H9 (cell line): ENCODE measurements around the gene BNIP1. TPM values are rescaled to one million over a fixed set of nuclear protein-coding genes. Genes with fewer than 3 reads are reported as not detected.

Experiments
- DNase-seq: peaks from one replicate; pipeline ENCODE4 v3.0.0-alpha.2; 2017
- H2AFZ ChIP-seq: one replicate; pipeline ENCODE4 v1.6.1; 2013; ENCODE audit warnings: mild to moderate bottlenecking, low read length, control low read depth, moderate library complexity
- H2AK5ac ChIP-seq: 2 replicates; pipeline ENCODE4 v1.6.1; 2013; ENCODE audit warnings: low read length, control low read depth, mixed read lengths; ENCODE audit not compliant: insufficient read length
- H2BK120ac ChIP-seq: one replicate; pipeline ENCODE4 v1.6.1; 2013; ENCODE audit warnings: low read depth, mild to moderate bottlenecking, low read length, control low read depth, inconsistent platforms; ENCODE audit not compliant: poor library complexity, severe bottlenecking
- H2BK12ac ChIP-seq: 2 replicates; pipeline ENCODE4 v1.6.1; 2013; ENCODE audit warnings: low read length, control low read depth, mixed read lengths, low read depth; ENCODE audit not compliant: insufficient read length
- H2BK15ac ChIP-seq: 2 replicates; pipeline ENCODE4 v1.6.1; 2013; ENCODE audit warnings: low read depth, low read length, control low read depth
- H2BK20ac ChIP-seq: one replicate; pipeline ENCODE4 v1.6.1; 2013; ENCODE audit warnings: low read depth, mild to moderate bottlenecking, low read length, control low read depth, inconsistent platforms; ENCODE audit not compliant: poor library complexity, severe bottlenecking
- H2BK5ac ChIP-seq: 2 replicates; pipeline ENCODE4 v1.6.1; 2013; ENCODE audit warnings: low read length, control low read depth, mixed read lengths; ENCODE audit not compliant: insufficient read length
- H3K14ac ChIP-seq: 2 replicates; pipeline ENCODE4 v1.6.1; 2013; ENCODE audit warnings: low read length, control low read depth; ENCODE audit not compliant: insufficient read depth
- H3K18ac ChIP-seq: 2 replicates; pipeline ENCODE4 v1.6.1; 2013; ENCODE audit warnings: low read depth, mild to moderate bottlenecking, mixed read lengths, low read length, control low read depth; ENCODE audit not compliant: insufficient read length
- H3K23ac ChIP-seq: 2 replicates; pipeline ENCODE4 v1.6.1; 2013; ENCODE audit warnings: low read length, control low read depth, mixed read lengths, low read depth; ENCODE audit not compliant: insufficient read length
- H3K23me2 ChIP-seq: 2 replicates; pipeline ENCODE4 v1.6.1; 2013; ENCODE audit warnings: low read depth, mild to moderate bottlenecking, mixed read lengths, low read length, control low read depth; ENCODE audit not compliant: insufficient read length, poor library complexity, severe bottlenecking
- H3K27ac ChIP-seq: 2 replicates; pipeline ENCODE4 v1.5.1; 2013; ENCODE audit warnings: low read length, control low read depth, mixed read lengths, low read depth; ENCODE audit not compliant: insufficient read length
- H3K27me3 ChIP-seq: 2 replicates; pipeline ENCODE4 v1.6.1; 2013; ENCODE audit warnings: low read length, control low read depth, inconsistent platforms; ENCODE audit not compliant: insufficient read depth
- H3K4ac ChIP-seq: 2 replicates; pipeline ENCODE4 v1.6.1; 2013; ENCODE audit warnings: low read depth, mild to moderate bottlenecking, control low read depth, inconsistent platforms, low read length, moderate library complexity
- H3K4me1 ChIP-seq: 2 replicates; pipeline ENCODE4 v1.6.1; 2013; ENCODE audit warnings: low read length, control low read depth, inconsistent platforms; ENCODE audit not compliant: insufficient read depth
- H3K4me2 ChIP-seq: 2 replicates; pipeline ENCODE4 v1.6.1; 2013; ENCODE audit warnings: low read length, control low read depth, mixed read lengths; ENCODE audit not compliant: insufficient read length, insufficient read depth
- H3K56ac ChIP-seq: 2 replicates; pipeline ENCODE4 v1.6.1; 2013; ENCODE audit warnings: low read depth, mild to moderate bottlenecking, mixed read lengths, low read length, control low read depth; ENCODE audit not compliant: insufficient read length
- H3K79me1 ChIP-seq: 2 replicates; pipeline ENCODE4 v1.6.1; 2013; ENCODE audit warnings: low read depth, mild to moderate bottlenecking, moderate library complexity, low read length, control low read depth, inconsistent platforms; ENCODE audit not compliant: insufficient read depth, poor library complexity, severe bottlenecking
- H3K79me2 ChIP-seq: 2 replicates; pipeline ENCODE4 v1.6.1; 2013; ENCODE audit warnings: low read length, control low read depth, inconsistent platforms; ENCODE audit not compliant: insufficient read depth
- H3K9ac ChIP-seq: 2 replicates; pipeline ENCODE4 v1.6.1; 2013; ENCODE audit warnings: low read length, control low read depth, mixed read lengths; ENCODE audit not compliant: insufficient read length; ENCODE audit errors: extremely low read depth
- H3K9me3 ChIP-seq: one replicate; pipeline ENCODE4 v1.6.1; 2013; ENCODE audit warnings: low read depth, low read length, inconsistent platforms; ENCODE audit not compliant: control insufficient read depth
- H3T11ph ChIP-seq: one replicate; pipeline ENCODE4 v1.6.1; 2013; ENCODE audit warnings: mild to moderate bottlenecking, low read length, control low read depth, inconsistent platforms
- H4K20me1 ChIP-seq: one replicate; pipeline ENCODE4 v1.6.1; 2013; ENCODE audit not compliant: control insufficient read depth, insufficient read length, insufficient read depth
- H4K5ac ChIP-seq: 2 replicates; pipeline ENCODE4 v1.6.1; 2013; ENCODE audit warnings: low read depth, mild to moderate bottlenecking, mixed read lengths, low read length, control low read depth; ENCODE audit not compliant: insufficient read length
- H4K8ac ChIP-seq: replicated peaks from 2 replicates; pipeline ENCODE4 v1.6.1; 2013; ENCODE audit warnings: low read length, control low read depth, mixed read lengths, low read depth; ENCODE audit not compliant: insufficient read length
- H4K91ac ChIP-seq: 2 replicates; pipeline ENCODE4 v1.6.1; 2013; ENCODE audit warnings: low read depth, mild to moderate bottlenecking, moderate library complexity, mixed read lengths, low read length, control low read depth; ENCODE audit not compliant: insufficient read length
- H3K27ac Mint-ChIP-seq, 3 experiments: 2 replicates in 2 of 3; 3 replicates in 1 of 3; pipeline ENCODE4 v1.8.0; 2020 to 2021; ENCODE audit warnings: mixed read lengths in 3 of 3, mild to moderate bottlenecking in 1 of 3, moderate library complexity in 1 of 3
- H3K27me3 Mint-ChIP-seq: 2 replicates; pipeline ENCODE4 v1.8.0; 2021; ENCODE audit warnings: low read depth, mild to moderate bottlenecking, moderate library complexity, mixed read lengths
- H3K36me3 Mint-ChIP-seq, 3 experiments: 2 replicates in 2 of 3; 3 replicates in 1 of 3; pipeline ENCODE4 v1.8.0; 2020 to 2021; ENCODE audit warnings: low read depth in 3 of 3, mixed read lengths in 3 of 3; ENCODE audit not compliant: insufficient read depth in 1 of 3
- H3K4me1 Mint-ChIP-seq, 2 experiments: 2 replicates each; pipeline ENCODE4 v1.8.0; 2020; ENCODE audit warnings: mixed read lengths in 2 of 2
- H3K4me3 Mint-ChIP-seq, 2 experiments: 2 replicates in 1 of 2; 3 replicates in 1 of 2; pipeline ENCODE4 v1.8.0; 2020 to 2021; ENCODE audit warnings: mild to moderate bottlenecking in 2 of 2, mixed read lengths in 2 of 2, moderate library complexity in 1 of 2
- H3K9me3 Mint-ChIP-seq, 2 experiments: 2 replicates in 1 of 2; 3 replicates in 1 of 2; pipeline ENCODE4 v1.8.0; 2020; ENCODE audit warnings: mild to moderate bottlenecking in 2 of 2, mixed read lengths in 2 of 2, moderate library complexity in 1 of 2
- CTCF ChIP-seq: fragments of 200-600 bp; sonication (generic); conservative IDR thresholded peaks from 3 replicates; pipeline ENCODE4 v1.8.0; 2021; ENCODE audit warnings: antibody characterized with exemption, mild to moderate bottlenecking
- WGBS: extraction: QIAGEN DNeasy Blood & Tissue Kit; methylation state at CpG from one replicate; pipeline ENCODE4 v1.1.7; 2013; ENCODE audit warnings: missing lambda C conversion rate, low lambda C conversion rate, mixed read lengths; ENCODE audit not compliant: insufficient read length; ENCODE audit errors: extremely low coverage; 5-methylcytosine and 5-hydroxymethylcytosine counted together
- total RNA-seq: library from RNA; stranded (reverse); gene quantifications from 2 replicates; pipeline ENCODE4 v1.2.1, GENCODE V29; 2021

The BNIP1 gene
- total RNA-seq, 1 experiment from 2014 or later = 8.8 TPM

GRCh38 chr5:173140769-173141168 lies 3.6 kb upstream of the BNIP1 start:
- no peak overlapping the region for H3K4me2 ChIP-seq
- peaks cover 28 to 30% of the 10 kb centered on the region in 2 experiments for H3K4me1 Mint-ChIP-seq
- no peaks in the 10 kb centered on the region for H3K79me2 ChIP-seq
- H3K36me3 Mint-ChIP-seq = no peaks in the 10 kb centered on the region; a peak in 1 of 7 replicates
- H4K5ac ChIP-seq = no peak overlapping the region
- H3K9me3 Mint-ChIP-seq = no peaks in the 10 kb centered on the region
- H4K91ac ChIP-seq = no peak overlapping the region
- no peaks in the 10 kb centered on the region for H3K9me3 ChIP-seq
- H3K4me3 Mint-ChIP-seq = no peak overlapping the region
- DNase-seq = no peak
- H2BK120ac ChIP-seq = no peak overlapping the region
- no peak overlapping the region for H3K27ac ChIP-seq
- H2BK20ac ChIP-seq = no peak overlapping the region
- H3K27me3 ChIP-seq = no peaks in the 10 kb centered on the region
- no peak overlapping the region for H2AFZ ChIP-seq
- H2BK5ac ChIP-seq = no peak overlapping the region
- no peak overlapping the region for H3K18ac ChIP-seq
- H2BK12ac ChIP-seq = no peak overlapping the region
- peaks cover 12% of the 10 kb centered on the region for H3K4me1 ChIP-seq
- H3K56ac ChIP-seq = no peak overlapping the region
- H3K23me2 ChIP-seq = peaks cover 4% of the 10 kb centered on the region
- no peaks in the 10 kb centered on the region for H3K27me3 Mint-ChIP-seq
- H3K9ac ChIP-seq = no peak overlapping the region
- no CpG with 5 or more reads among the region's 4 CpGs for WGBS
- H3K23ac ChIP-seq = no peak overlapping the region
- H2BK15ac ChIP-seq = no peak overlapping the region
- H4K8ac ChIP-seq = no peak overlapping the region
- no peak for TF ChIP-seq CTCF
- no peak overlapping the region for H3K4ac ChIP-seq
- H3K27ac Mint-ChIP-seq = no peak overlapping the region
- no peaks in the 10 kb centered on the region for H4K20me1 ChIP-seq
- H3T11ph ChIP-seq = no peak overlapping the region
- no peaks in the 10 kb centered on the region for H3K79me1 ChIP-seq
- no peak overlapping the region for H3K14ac ChIP-seq
- no peak overlapping the region for H2AK5ac ChIP-seq
